Measurements from ENCODE around the gene C1orf167. TPM values are rescaled to one million over a fixed set of nuclear protein-coding genes. Genes with fewer than 3 reads are reported as not detected.
A peak's percentile ranks its signal among the peaks of the same experiment; 100 is the strongest.

The C1orf167 gene
- total RNA-seq, 1 donor from 2014 or later: not detected

DNA sequence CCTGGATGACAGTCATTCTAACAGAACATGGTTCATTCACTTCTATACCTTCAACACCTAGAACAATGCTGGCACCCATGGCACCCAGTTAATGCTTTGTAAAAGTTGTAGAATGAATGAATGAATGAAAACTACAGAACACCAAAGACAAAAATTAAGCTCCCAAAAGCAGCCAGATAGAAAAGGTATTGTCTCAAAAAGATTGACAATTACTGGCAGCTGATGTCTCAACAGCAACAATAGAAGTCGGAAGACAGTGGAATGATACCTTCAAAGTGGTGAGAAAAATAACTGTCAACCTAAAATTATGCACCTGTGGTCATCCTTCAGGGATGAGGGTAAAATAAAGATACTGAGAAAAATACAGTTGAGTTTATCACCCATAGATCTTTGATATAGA, 4.9 kb upstream of the C1orf167 start:
- DNase-seq (ENCODE audit: low read depth, low spot score): no peak
- H3K36me3 Mint-ChIP-seq (ENCODE audit: low read depth): no peaks in the 10 kb centered on the region
- no peak overlapping the region for H3K27ac Mint-ChIP-seq (ENCODE audit: unreplicated experiment)
- H3K27me3 Mint-ChIP-seq (ENCODE audit: low read depth): peaks cover 27% of the 10 kb centered on the region
- H3K9me3 Mint-ChIP-seq: no peaks in the 10 kb centered on the region
- TF ChIP-seq, protein P1, sequence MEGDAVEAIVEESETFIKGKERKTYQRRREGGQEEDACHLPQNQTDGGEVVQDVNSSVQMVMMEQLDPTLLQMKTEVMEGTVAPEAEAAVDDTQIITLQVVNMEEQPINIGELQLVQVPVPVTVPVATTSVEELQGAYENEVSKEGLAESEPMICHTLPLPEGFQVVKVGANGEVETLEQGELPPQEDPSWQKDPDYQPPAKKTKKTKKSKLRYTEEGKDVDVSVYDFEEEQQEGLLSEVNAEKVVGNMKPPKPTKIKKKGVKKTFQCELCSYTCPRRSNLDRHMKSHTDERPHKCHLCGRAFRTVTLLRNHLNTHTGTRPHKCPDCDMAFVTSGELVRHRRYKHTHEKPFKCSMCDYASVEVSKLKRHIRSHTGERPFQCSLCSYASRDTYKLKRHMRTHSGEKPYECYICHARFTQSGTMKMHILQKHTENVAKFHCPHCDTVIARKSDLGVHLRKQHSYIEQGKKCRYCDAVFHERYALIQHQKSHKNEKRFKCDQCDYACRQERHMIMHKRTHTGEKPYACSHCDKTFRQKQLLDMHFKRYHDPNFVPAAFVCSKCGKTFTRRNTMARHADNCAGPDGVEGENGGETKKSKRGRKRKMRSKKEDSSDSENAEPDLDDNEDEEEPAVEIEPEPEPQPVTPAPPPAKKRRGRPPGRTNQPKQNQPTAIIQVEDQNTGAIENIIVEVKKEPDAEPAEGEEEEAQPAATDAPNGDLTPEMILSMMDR (conservative IDR thresholded peaks at IDR 0.05): no peak
- H3K4me1 Mint-ChIP-seq: peaks cover 9% of the 10 kb centered on the region
- no peak overlapping the region for H3K4me3 Mint-ChIP-seq

GRCh38 chr1:11759791-11760190, 2.2 kb upstream of the C1orf167 start:
- H3K27ac Mint-ChIP-seq (ENCODE audit: unreplicated experiment): no peak overlapping the region
- H3K27me3 Mint-ChIP-seq (ENCODE audit: low read depth): peaks cover 42% of the 10 kb centered on the region
- no peak for DNase-seq (ENCODE audit: low read depth, low spot score)
- peaks cover 18% of the 10 kb centered on the region for H3K4me1 Mint-ChIP-seq
- no peaks in the 10 kb centered on the region for H3K9me3 Mint-ChIP-seq
- no peak overlapping the region for H3K4me3 Mint-ChIP-seq
- no peaks in the 10 kb centered on the region for H3K36me3 Mint-ChIP-seq (ENCODE audit: low read depth)
- TF ChIP-seq, protein P1 (conservative IDR thresholded peaks at IDR 0.05): no peak

DNA sequence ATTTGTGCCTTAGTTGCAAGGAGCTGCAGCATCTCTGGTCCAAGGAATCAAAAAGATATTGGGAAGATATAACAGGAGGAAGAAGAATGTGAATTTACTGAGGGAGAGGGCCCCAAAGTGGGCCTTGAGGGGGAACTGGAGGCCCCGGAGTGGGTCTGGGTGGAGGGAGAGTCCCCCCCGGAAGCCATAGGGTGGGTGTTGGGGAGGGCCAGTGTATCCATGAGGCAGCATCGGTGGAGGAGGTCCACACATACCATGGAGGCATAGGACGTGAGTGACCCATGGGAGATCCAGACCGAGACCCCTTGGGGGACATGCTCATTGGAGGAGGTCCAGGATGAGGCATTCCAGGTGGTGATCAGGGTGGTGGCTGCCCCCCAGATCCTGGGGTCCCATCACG, 708 bp upstream of the C1orf167 start:
- no peak for DNase-seq (ENCODE audit: low read depth, low spot score)
- TF ChIP-seq, protein P1 (conservative IDR thresholded peaks at IDR 0.05): no peak
- no peaks in the 10 kb centered on the region for H3K9me3 Mint-ChIP-seq
- H3K27ac Mint-ChIP-seq (ENCODE audit: unreplicated experiment): no peak overlapping the region
- peaks cover 18% of the 10 kb centered on the region for H3K4me1 Mint-ChIP-seq
- peaks cover 37% of the 10 kb centered on the region for H3K27me3 Mint-ChIP-seq (ENCODE audit: low read depth)
- no peak overlapping the region for H3K4me3 Mint-ChIP-seq
- H3K36me3 Mint-ChIP-seq (ENCODE audit: low read depth): no peaks in the 10 kb centered on the region

DNA sequence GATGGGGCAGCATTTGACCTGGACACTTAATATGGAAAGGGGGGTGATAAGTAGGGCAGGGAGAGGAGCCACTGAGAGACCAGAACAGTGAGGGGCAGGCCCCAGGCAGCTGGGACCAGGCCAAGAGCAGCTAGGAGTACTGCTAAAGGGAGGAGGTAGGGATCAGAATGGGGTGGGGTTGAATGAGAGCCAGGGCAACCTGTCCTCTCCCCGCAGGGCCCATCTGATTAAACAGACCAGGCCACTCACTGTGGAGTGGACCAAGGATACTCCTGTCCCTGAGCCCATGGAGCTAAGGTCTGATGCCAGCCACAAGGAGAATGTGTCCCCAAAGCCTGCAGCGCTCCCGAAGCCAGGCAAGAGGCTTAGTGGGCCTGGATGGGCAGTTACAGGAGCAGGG, 2.1 kb downstream of the C1orf167 start:
- DNase-seq (ENCODE audit: low read depth, low spot score): no peak
- Mint-ChIP-seq H3K9me3 (no peaks in the 10 kb centered on the region), H3K4me3 (no peak overlapping the region), H3K27ac (ENCODE audit: unreplicated experiment) (peak overlapping the region; percentile 8), H3K4me1 (peaks cover 18% of the 10 kb centered on the region), H3K36me3 (ENCODE audit: low read depth) (no peaks in the 10 kb centered on the region), H3K27me3 (ENCODE audit: low read depth) (peaks cover 34% of the 10 kb centered on the region)
- TF ChIP-seq, protein P1 (conservative IDR thresholded peaks at IDR 0.05): no peak

GRCh38 chr1:11764519-11764918, 2.5 kb downstream of the C1orf167 start:
- Mint-ChIP-seq H3K9me3 (no peaks in the 10 kb centered on the region), H3K4me3 (no peak overlapping the region), H3K27ac (ENCODE audit: unreplicated experiment) (no peak overlapping the region), H3K27me3 (ENCODE audit: low read depth) (peaks cover 34% of the 10 kb centered on the region), H3K4me1 (peaks cover 18% of the 10 kb centered on the region), H3K36me3 (ENCODE audit: low read depth) (no peaks in the 10 kb centered on the region)
- TF ChIP-seq, protein P1 (conservative IDR thresholded peaks at IDR 0.05): no peak
- no peak for DNase-seq (ENCODE audit: low read depth, low spot score)

Data from neural crest cell (in vitro differentiated cells).